B cell (primary cell): ENCODE measurements around the gene CNTNAP4.

Source experiments
- EZH2 ChIP-seq: IDR thresholded peaks from 2 replicates; pipeline ENCODE4 v1.6.1; 2012; ENCODE audit warnings: borderline replicate concordance, low read depth, mild to moderate bottlenecking, moderate library complexity, low read length; ENCODE audit not compliant: insufficient read depth, poor library complexity, severe bottlenecking
- TF ChIP-seq, protein P1 (sequence below): fragments of 200-600 bp; IDR thresholded peaks from one replicate; pipeline ENCODE4 v1.8.0; 2022; ENCODE audit warnings: antibody characterized with exemption, mild to moderate bottlenecking

DNA sequence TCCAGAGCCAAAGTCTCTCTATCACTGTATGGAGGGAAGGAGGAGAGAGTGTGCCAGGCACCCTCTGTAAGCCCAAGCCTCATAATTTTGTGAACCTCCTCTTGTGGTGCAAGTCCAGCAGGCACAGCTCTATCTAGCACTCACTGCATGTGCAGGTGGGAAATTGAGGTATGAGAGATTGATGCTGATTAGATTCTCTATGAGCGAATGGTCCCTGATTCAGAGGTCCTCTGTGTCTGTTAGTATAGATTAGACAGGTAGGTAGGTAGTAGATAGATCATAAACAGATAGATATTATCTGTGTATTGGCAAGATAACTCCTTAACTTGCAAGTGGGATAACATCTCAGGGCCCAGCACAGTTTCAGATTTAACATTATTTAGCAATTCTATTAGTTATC lies 209.5 kb downstream of the CNTNAP4 start:
- TF ChIP-seq, protein P1, sequence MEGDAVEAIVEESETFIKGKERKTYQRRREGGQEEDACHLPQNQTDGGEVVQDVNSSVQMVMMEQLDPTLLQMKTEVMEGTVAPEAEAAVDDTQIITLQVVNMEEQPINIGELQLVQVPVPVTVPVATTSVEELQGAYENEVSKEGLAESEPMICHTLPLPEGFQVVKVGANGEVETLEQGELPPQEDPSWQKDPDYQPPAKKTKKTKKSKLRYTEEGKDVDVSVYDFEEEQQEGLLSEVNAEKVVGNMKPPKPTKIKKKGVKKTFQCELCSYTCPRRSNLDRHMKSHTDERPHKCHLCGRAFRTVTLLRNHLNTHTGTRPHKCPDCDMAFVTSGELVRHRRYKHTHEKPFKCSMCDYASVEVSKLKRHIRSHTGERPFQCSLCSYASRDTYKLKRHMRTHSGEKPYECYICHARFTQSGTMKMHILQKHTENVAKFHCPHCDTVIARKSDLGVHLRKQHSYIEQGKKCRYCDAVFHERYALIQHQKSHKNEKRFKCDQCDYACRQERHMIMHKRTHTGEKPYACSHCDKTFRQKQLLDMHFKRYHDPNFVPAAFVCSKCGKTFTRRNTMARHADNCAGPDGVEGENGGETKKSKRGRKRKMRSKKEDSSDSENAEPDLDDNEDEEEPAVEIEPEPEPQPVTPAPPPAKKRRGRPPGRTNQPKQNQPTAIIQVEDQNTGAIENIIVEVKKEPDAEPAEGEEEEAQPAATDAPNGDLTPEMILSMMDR, result no peak
- TF ChIP-seq EZH2, result no peak
